ENCODE results near the gene STX16.

The STX16 gene

DNA sequence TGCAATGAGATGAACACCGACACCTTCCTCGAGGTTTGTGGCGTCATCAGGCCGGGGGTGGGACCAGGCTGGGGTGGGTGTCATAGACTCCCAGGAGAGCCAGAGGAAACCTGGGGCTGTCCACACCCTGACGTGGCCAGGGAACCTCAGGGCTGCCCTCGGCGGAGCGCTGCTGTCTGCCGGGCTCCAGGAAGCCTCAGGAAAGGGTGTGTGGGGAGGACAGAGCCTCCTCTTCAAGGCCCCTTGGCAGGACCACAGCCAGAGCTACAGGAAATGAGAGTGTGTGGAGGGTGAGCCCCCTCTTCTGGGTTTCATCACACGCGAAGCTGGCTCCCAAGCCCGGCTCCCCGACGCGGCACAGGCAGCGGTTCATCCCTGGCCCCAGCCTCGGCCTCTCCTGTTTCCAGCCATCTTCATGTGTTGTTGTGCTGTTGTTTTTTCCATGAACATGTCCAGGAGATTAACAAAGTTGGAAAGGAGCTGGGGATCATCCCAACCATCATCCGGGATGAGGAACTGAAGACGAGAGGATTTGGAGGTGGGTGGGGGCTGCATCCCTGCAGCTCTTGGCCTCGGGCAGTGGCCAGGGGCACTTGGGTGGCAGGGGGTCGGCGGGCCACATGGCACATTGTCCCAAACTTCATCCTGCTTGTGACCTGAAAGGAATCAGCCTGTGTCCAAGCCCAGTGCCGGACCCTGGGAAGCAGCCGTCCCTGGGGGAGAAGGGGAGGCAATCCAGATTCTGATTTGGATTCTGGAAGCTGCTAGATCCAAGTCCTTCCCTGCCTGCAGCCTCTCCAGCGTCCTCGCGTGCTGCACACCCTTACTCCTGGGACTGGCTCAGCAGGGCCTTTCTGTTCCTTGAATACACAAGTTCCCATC is 47.9 kb downstream of the STX16 start:
- no peak for DNase-seq

DNA sequence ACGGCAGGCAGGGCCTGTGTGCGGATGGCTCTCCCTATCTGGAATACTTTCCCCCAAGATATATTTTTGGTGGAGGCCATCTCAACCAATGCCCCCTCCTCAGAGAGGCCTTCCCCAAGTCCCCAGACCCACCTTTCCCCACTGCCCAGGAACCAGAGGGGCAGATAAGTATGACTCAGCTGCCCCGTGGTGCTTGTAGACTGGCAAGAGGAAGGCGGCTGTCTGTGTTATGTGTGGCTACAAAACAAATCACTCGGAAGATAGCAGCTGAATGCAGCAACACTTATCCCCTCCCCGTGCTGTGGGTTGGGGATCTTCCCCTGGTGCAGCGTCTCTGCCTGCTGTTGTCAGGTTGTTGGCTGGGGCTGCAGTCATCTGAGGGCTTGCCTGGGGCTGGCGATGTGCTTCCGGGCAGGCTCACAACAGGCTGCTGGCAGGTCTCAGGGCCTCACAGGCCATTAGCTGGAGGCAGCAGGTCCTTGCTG is 48.6 kb downstream of the STX16 start:
- DNase-seq: no peak

DNA sequence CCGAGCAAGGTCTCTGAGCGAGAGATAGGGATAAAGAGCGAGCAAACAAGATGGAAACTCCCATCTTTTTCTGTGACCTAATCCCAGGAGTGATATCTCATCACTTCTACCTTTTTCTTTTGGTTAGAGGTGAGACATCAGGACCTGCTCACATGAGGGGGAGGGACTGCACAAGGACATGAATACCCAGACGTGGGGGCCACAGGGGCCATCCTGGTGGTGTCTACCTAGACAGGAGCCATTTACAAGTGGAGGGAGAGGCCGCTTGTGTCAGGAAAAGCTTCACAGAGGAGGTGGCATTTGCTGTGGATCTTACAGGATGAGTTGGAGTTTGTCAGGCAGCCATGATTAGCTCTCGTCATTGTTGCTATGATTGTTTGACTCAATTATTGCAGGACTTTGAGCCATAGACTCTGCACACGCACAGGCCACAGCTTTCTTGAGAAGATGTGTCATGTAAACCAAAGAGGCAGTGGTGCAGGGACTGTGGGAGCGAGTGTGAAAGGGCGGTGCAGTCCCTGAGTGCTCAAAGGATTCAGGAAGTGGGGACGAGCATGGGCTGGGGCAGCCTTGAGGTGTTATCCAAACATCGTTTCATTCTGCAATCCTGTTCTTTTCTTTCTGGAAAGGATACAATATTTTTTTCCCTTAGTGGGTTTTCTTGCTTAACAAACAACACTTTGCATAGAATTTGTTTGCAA is 49.2 kb downstream of the STX16 start:
- no peak for DNase-seq

DNA sequence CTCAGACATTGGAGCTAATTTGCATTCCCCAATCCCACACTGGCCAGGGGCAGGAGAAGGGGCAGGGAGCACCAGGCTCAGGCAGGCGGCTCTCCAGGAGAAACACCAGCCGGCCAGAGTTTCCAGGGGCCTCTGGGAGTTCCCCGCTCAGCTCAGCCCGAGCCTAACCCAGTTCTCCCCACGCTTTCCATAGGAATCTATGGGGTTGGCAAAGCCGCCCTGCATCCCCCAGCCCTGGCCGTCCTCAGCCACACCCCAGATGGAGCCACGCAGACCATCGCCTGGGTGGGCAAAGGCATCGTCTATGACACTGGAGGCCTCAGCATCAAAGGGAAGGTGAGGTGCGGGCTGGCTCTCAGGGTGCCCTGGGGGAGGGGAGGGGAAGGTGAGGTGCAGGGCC is 49.7 kb downstream of the STX16 start:
- no peak for DNase-seq

DNA sequence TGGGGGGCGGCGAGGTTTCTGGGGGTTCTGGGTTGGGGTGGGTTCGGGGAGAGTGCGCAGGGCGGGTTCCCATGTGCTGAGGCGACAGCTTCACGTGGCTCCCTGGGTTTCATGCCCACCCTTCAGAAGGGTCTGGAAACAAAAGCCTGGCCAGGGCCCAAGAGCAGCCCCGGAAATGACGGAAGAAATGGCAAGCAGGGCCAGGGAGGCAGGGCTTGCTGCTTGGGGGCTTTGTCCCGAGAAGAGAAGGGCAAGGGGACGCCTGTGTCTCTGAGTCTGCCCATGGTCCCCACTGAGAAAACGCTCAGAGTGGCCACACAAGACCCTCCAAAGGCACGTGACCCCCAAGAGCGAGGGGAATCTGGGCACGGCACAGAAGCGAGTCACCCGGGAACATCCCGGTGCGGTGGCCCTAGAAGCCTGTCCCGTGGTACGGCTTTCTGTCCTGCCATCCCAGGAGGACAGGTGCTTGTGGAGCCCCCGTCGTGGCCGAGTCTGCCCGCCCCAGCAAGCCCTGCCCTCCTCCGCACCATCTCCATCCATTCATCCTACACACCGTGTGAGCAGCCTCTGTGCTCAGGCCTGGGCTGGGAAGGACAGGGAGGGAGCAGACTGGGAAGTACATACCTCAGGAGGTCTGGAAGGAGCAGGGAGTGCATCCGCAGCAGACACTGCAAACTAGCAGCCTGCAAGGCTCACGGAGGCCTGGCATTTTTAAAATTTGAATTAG is 50.5 kb downstream of the STX16 start:
- DNase-seq: no peak

DNA sequence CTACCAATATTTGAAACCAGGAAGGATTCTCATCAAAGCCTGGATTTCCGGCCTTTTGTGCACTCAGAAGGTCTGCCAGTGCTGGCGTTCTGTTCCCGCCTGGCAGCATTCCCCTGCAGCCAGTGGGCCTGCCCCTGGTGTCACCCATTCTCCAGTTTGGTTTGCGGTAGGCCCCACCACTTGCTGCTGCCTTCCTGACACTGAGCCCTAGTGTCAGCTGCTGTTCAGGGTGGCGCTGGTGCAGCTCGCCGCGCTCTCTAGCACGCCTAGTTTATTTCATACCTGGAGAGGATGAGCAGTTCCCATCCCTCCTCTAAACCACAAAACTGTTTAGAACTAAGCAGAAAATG is 51.1 kb downstream of the STX16 start:
- no peak for DNase-seq

DNA sequence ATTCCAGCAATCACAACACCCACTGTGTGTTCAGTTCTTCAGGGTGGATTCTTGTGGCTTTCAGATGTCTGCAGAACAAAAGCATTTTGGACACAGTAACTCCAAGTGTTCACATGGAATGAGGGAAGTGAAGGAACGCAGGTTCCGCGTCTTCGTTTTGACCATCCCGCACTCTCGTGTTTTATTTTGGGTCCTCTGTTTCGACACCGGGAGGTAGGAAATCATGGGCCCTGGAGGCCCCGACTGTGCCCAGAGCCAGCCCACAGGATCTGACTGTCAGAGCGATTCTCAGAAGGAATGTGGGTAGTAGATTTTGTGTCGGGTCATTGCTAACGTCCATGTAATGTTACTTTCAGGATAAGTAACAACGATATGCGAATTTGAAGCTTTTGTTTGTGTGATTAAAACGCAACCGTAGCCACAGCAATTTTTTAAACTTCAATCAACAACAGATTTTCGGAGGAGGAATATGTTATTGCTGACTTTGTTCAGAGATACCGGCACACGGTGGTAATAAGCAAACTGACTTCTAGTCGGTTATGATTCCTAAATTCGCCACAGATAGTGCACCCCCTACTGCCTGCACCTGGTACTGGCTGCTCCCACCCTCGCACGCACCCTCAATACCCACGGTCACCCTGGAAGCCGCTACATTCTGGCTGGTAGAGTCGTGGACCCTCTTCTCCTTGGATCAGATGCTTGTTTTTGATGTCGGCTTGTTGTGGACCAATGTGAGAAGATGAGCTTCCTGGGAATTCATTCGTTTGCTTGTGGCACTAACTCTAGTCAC is 52.0 kb downstream of the STX16 start:
- DNase-seq: no peak

DNA sequence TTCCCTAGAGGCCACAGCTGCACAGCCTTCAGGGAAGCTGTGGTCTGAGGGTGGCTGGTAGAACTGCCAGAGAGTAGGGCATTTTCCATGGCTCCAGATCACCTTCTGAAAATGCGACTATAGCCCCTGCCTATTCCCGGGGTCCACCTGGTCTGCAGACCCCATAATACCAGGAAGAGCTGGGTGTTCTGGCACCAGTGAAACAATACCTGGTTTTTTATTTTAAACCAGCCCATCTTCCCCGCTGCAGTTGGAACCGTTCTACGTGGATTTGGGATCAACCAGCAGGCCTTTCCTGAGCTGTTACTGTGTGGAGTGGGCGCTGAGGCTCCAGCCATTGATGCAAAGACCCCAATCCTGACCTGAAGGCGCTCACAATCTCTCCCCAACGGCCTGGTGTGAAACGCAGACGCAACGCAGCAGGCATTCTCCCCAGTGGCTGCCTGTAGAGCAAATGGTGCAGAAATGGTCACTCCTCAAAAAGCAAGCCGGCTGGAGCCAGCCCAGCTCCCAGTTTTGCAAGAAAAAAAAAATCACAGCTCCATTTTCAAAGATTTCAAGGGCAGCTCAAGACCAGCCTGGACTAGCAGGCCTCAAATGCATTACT is 52.8 kb downstream of the STX16 start:
- no peak for DNase-seq

DNA sequence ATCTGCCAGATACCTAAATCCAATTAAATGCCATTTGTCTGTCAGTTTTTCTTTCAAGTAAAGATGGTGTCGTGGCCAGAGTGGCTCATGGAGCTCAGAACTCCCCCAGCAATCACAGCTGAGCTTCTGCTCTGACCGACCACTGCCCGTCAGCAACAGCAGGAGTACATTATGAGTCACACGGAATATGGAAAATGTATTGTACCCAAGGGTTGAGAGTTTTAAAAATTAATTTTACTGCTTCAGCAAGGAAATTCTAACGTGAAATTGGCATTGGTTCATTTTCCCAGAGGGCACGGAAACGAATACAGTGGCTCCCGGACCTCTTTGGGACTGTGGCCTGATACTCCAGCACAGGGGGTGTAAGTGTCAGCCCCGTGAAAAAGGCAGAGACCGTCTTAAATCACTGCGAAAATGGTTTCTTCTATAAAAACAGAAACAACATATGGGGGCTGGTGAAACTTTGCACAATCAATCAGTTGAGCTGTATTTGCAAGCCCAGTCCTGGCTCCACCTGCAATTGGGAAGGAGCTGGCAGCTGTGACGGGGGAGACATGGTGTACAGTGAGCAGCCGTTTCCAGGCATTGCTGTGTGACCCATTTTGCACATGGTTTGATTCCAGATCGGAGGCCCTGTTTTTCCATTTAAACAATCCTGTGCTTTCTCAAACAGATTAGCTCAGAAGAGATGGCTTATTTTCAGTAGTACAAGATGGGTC is 54.3 kb downstream of the STX16 start:
- DNase-seq: no peak

DNA sequence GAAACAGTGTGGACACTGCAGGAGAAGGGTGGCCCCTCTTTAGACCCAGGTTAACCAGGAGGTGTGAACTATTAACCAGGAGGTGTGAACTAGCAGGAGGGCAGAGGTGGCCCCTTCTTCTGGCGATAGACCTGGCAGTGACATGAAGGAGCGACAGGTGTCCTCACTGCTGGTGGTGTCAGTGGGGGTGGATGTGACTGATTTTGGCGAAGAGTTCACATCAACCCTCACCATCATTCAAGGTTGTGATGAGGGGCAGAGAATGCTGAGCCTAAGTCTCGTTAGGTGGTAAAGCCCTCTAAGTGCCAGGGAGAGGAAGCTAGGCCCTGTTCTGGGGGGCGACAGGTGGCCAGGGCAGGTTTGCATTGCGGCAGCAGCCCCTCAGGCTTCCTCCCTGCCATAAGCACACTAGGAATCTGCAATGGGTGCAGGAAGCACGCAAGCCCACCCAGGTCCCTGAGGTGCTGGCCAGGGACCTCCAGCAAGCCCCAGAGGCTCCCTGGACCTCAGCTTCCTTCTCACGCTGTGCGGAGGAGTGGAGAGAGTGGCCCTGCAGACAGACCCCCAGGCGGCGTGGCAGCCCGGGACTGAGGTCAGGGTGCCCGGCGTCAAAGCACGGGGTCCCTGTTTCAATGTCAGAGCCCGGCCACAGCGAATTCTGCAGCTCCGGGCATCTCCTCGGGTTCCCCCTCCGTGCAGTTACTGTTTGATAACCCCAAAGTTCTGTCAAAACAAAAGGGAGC is 55.2 kb downstream of the STX16 start:
- no peak for DNase-seq

DNA sequence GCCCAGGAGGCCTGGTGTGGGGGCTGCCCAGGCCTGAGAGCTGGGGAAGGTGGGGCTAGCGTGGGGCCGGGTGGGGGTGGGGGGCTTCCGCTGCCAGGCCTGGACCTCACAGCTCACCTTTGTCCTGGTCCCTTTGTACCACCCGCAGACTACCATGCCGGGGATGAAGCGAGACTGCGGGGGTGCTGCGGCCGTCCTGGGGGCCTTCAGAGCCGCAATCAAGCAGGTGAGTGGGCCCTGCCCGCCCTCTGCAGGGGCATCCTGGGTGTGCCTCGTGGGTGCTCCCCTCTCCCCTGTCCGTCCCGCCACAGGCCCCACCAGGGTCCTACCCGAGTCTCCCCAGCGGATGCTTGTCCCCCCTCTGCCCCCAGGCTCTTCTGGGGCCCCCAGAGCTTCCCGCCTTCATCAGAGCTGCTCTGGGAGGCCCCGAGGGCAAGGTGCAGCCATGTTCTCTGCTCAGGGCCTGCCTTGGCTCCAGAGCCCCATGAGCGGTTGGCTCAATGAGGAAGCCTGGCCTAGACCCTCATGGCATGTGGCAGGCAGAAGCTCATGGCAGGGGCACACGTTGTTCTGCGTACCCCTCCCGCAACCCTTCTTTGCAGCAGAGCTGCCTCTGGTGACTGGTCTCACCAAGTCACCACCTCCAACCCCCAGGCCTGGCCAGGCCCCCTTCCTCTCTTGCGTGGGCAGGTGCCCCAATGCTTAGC is 56.0 kb downstream of the STX16 start:
- no peak for DNase-seq

DNA sequence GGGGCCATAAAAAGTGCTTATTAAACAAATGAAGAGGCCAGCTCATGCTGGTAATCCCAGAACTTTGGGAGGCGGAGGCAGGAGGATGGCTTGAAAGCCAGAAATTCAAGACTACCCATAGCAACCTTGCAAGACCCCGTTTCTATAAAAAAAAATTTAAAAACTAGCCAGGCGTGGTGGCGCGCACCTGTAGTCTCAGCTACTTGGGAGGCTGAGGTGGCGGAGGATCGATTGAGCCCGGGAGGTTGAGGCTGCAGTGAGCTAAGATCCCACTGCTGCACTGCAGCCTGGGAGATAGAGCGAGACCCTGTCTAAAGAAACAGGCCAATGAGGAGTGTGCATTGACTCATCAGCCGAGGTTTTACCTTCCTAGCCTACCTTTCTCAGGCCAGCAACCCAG is 56.7 kb downstream of the STX16 start:
- DNase-seq: no peak

DNA sequence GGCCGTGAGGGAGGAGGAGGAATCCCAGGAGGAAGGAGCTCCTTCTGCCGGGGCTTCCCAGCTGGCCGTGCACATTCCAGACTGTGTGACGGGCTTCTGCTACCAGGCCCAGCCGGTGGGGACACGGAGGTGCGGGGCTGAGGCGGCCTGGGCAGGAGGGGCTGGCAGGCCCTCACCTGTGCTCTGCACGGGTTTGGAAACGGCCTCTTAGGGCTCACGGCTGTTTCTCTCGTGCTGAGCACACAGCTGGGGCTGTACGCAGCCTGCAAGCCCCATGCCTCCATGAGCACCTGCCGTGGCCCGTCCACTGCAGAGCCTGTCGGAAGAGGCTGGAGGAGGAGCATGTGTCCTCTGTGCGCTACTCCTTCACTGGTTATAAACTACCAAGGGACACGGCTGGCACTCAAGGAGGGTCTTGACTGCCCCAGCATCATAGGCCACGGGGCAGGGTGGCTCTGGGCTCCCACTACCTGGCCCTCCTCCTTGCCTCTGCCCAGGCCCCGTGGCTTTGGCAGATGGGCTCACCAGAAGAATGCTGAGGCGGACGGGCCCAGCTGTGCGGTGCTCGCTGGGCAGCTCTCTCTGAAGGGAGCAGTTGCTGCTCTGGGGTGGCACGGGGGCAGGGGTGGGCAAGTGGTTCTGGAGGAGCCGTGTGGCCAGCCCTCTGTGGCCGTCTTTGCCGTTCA is 57.3 kb downstream of the STX16 start:
- no peak for DNase-seq

DNA sequence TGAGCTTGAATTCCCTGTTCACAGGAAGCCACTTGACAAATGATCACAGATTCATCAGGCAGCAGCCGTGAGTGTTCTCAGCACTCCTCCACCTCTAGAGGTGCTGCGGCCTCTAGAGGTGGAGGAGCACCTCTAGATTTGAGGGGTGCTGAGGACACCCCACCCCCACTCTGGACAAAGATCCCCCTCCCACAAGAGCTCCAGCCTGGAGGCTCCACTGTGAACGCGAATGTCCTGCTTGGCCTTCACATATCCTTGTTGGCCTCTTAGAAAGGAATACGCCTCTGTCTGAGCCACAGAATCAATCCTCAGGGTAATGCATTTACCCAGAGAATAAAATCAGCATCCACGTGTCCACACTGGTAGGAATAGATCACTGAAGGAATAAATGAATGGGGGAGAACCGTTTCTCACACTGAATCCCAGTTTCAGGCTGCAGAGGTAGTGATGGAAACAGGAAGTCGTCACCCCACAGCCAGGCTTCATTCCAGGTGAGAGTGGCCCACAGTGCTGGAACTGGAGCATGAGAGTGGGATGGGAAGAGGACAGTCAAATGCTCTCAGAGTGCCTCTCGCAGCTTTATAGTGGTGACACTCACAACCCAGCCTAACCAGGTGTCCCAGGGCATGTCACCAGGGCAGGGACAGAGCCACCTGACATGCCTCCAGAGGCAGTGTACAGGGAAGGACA is 58.1 kb downstream of the STX16 start:
- no peak for DNase-seq

DNA sequence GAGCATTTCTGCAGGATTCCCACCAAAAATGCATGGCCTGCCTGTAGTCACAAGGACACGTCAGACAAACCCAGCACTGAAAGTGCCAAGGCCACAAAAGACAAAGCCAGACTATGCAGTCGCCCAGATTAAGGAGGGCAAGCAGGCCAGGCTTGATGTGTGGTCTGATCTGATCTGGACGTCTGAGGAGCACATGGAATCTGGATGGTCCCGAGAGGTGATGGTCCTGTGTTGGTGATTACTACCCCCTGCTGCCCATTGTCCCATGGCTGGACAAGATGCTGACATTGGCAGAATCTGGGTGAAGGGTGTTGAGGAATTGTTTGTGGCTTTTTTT is 58.6 kb downstream of the STX16 start:
- DNase-seq: no peak

DNA sequence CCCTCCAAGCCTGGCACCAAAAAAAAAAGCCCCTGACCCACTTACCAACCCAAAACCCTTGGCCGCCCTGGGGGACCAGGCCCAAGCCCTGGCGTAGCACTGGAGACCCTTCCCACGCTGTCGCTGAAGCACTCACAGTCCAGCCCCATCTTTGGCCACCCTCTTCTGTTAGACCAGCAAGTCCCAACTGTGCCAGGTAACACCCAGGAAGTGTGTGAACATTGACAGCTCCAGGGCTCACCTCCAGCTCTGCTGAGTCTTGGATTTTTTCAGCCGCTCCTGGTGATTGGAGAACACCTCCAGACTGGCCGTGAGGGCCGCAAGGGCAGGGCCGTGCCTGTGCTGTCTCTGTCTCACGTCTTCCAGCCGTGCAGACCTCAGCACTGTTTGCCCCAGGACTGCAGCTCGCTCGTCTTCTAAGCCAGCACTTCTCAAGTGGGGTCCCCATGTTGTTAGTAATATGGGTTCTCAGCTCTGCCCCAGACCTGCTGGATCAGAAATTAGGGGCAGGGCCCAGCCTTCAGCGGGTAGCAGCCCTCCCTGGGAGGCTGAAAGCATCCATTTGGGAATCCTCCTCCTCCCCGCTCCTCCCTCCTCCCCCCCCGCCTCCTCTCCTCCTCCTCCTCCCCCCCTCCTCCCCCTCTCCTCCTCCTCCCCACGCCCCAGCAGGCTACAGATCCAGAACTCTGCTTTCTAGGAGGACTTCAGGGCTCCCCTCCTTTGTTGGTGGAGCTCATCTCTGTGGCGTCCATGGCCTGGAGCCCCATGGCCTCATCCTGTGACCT is 59.6 kb downstream of the STX16 start:
- no peak for DNase-seq

DNA sequence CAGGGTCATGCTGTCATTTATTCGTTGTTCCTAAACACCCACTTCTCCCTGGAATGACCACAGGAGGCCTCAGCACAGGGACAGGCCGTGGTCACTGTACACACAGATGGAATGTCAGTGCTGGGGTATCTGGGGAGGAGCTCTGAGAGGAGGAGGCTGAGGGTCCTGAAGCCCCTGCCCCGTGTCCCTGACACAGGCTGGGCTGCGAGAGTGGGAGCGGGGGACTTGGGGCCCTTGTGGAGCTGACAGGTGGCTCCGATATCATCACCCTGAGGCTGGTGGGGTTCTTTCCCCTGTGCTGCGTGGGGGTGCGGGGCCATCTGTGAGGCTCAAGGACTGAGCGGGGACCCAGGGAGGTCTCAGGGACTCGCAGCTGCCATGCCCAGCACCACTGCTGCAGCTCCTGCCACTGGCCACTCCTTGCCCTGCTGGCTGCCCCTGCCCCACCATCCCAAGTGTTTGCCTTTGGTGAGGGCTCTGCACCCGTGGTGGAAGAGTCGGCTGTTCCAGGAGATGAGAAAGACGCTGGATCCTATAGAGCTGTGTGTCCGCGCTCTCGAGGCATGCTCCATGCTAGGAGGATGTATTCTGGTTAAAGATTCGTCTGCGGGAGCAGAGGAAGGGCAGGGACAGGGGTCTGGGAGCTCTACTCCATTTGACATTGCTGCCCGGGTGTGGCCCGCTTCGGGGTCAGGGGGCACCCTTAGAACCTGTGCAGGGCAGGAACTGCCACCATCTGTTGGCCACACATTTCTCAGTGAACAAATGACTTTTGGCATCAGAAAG is 60.4 kb downstream of the STX16 start:
- DNase-seq: no peak

Measured in activated naive CD4-positive, alpha-beta T cell treated with Interleukin-2 at 50 U/mL for 16 hours (primary cell).